ENCODE results near the gene PLCB1.

PLCB1 gene

GRCh38 chr20:8326191-8326590, 194.1 kb downstream of the PLCB1 start:
- no peak overlapping the region for H3K4me3 ChIP-seq (ENCODE audit: low read depth in 1 of 2, low read length in 2 of 2)
- H3K27ac ChIP-seq (ENCODE audit: low read length): no peak overlapping the region
- H3K27me3 ChIP-seq (ENCODE audit: low read depth, low read length): no peaks in the 10 kb centered on the region
- H3K36me3 ChIP-seq (ENCODE audit: control insufficient read depth in 1 of 2, insufficient read depth in 2 of 2, low read length in 2 of 2): no peaks in the 10 kb centered on the region
- no peaks in the 10 kb centered on the region for H3K9me3 ChIP-seq (ENCODE audit: control insufficient read depth in 1 of 2, low read length in 2 of 2)
- H3K4me1 ChIP-seq (ENCODE audit: control insufficient read depth in 1 of 2, insufficient read depth in 2 of 2, low read length in 2 of 2): peaks cover 0 to 7% of the 10 kb centered on the region in 2 donors

- H3K4me3 ChIP-seq (ENCODE audit: low read depth in 1 of 2, low read length in 2 of 2): no peak overlapping the region
These were observed 194.8 kb downstream of the PLCB1 start for GRCh38 chr20:8326899-8327298.

GRCh38 chr20:8328189-8328588, 196.1 kb downstream of the PLCB1 start:
- H3K9me3 ChIP-seq (ENCODE audit: control insufficient read depth in 1 of 2, low read length in 2 of 2): no peaks in the 10 kb centered on the region
- H3K27ac ChIP-seq (ENCODE audit: low read length): no peak overlapping the region
- H3K4me1 ChIP-seq (ENCODE audit: control insufficient read depth in 1 of 2, insufficient read depth in 2 of 2, low read length in 2 of 2): peaks cover 0 to 7% of the 10 kb centered on the region in 2 donors
- H3K27me3 ChIP-seq (ENCODE audit: low read depth, low read length): no peaks in the 10 kb centered on the region
- H3K4me3 ChIP-seq (ENCODE audit: low read depth in 1 of 2, low read length in 2 of 2): no peak overlapping the region
- no peaks in the 10 kb centered on the region for H3K36me3 ChIP-seq (ENCODE audit: control insufficient read depth in 1 of 2, insufficient read depth in 2 of 2, low read length in 2 of 2)

More at GRCh38 chr20:8326899-8327298, 194.8 kb downstream of the PLCB1 start:
- peaks cover 0 to 7% of the 10 kb centered on the region in 2 donors for H3K4me1 ChIP-seq (ENCODE audit: control insufficient read depth in 1 of 2, insufficient read depth in 2 of 2, low read length in 2 of 2)
- no peaks in the 10 kb centered on the region for H3K9me3 ChIP-seq (ENCODE audit: control insufficient read depth in 1 of 2, low read length in 2 of 2)
- H3K36me3 ChIP-seq (ENCODE audit: control insufficient read depth in 1 of 2, insufficient read depth in 2 of 2, low read length in 2 of 2): no peaks in the 10 kb centered on the region
- H3K27ac ChIP-seq (ENCODE audit: low read length): no peak overlapping the region
- H3K27me3 ChIP-seq (ENCODE audit: low read depth, low read length): no peaks in the 10 kb centered on the region

- no peaks in the 10 kb centered on the region for H3K36me3 ChIP-seq (ENCODE audit: control insufficient read depth in 1 of 2, insufficient read depth in 2 of 2, low read length in 2 of 2)
- no peak overlapping the region for H3K27ac ChIP-seq (ENCODE audit: low read length)
- H3K4me1 ChIP-seq (ENCODE audit: control insufficient read depth in 1 of 2, insufficient read depth in 2 of 2, low read length in 2 of 2): peaks cover 0 to 7% of the 10 kb centered on the region in 2 donors
- H3K27me3 ChIP-seq (ENCODE audit: low read depth, low read length): no peaks in the 10 kb centered on the region
- no peaks in the 10 kb centered on the region for H3K9me3 ChIP-seq (ENCODE audit: control insufficient read depth in 1 of 2, low read length in 2 of 2)
- no peak overlapping the region for H3K4me3 ChIP-seq (ENCODE audit: low read depth in 1 of 2, low read length in 2 of 2)
These were observed 198.3 kb downstream of the PLCB1 start for GRCh38 chr20:8330319-8330784.

- Histone ChIP-seq H3K4me3 (ENCODE audit: low read depth in 1 of 2, low read length in 2 of 2) (no peak overlapping the region), H3K4me1 (ENCODE audit: control insufficient read depth in 1 of 2, insufficient read depth in 2 of 2, low read length in 2 of 2) (peaks cover 0 to 7% of the 10 kb centered on the region in 2 donors), H3K36me3 (ENCODE audit: control insufficient read depth in 1 of 2, insufficient read depth in 2 of 2, low read length in 2 of 2) (no peaks in the 10 kb centered on the region), H3K27ac (ENCODE audit: low read length) (no peak overlapping the region), H3K27me3 (ENCODE audit: low read depth, low read length) (no peaks in the 10 kb centered on the region), H3K9me3 (ENCODE audit: control insufficient read depth in 1 of 2, low read length in 2 of 2) (no peaks in the 10 kb centered on the region)
These were observed 199.0 kb downstream of the PLCB1 start for GRCh38 chr20:8330785-8331695.

GRCh38 chr20:8331740-8332412, 199.8 kb downstream of the PLCB1 start:
- H3K9me3 ChIP-seq (ENCODE audit: control insufficient read depth in 1 of 2, low read length in 2 of 2): no peaks in the 10 kb centered on the region
- no peak overlapping the region for H3K4me3 ChIP-seq (ENCODE audit: low read depth in 1 of 2, low read length in 2 of 2)
- H3K36me3 ChIP-seq (ENCODE audit: control insufficient read depth in 1 of 2, insufficient read depth in 2 of 2, low read length in 2 of 2): no peaks in the 10 kb centered on the region
- H3K4me1 ChIP-seq (ENCODE audit: control insufficient read depth in 1 of 2, insufficient read depth in 2 of 2, low read length in 2 of 2): peaks cover 0 to 7% of the 10 kb centered on the region in 2 donors
- H3K27me3 ChIP-seq (ENCODE audit: low read depth, low read length): no peaks in the 10 kb centered on the region
- H3K27ac ChIP-seq (ENCODE audit: low read length): no peak overlapping the region

- Histone ChIP-seq H3K27ac (ENCODE audit: low read length) (no peak overlapping the region), H3K9me3 (ENCODE audit: control insufficient read depth in 1 of 2, low read length in 2 of 2) (no peaks in the 10 kb centered on the region), H3K4me1 (ENCODE audit: control insufficient read depth in 1 of 2, insufficient read depth in 2 of 2, low read length in 2 of 2) (peaks cover 0 to 7% of the 10 kb centered on the region in 2 donors), H3K4me3 (ENCODE audit: low read depth in 1 of 2, low read length in 2 of 2) (no peak overlapping the region), H3K36me3 (ENCODE audit: control insufficient read depth in 1 of 2, insufficient read depth in 2 of 2, low read length in 2 of 2) (no peaks in the 10 kb centered on the region), H3K27me3 (ENCODE audit: low read depth, low read length) (no peaks in the 10 kb centered on the region)
These were observed 202.6 kb downstream of the PLCB1 start for GRCh38 chr20:8334641-8335040.

GRCh38 chr20:8335059-8335458, 203.0 kb downstream of the PLCB1 start:
- Histone ChIP-seq H3K36me3 (ENCODE audit: control insufficient read depth in 1 of 2, insufficient read depth in 2 of 2, low read length in 2 of 2) (no peaks in the 10 kb centered on the region), H3K27me3 (ENCODE audit: low read depth, low read length) (no peaks in the 10 kb centered on the region), H3K4me3 (ENCODE audit: low read depth in 1 of 2, low read length in 2 of 2) (no peak overlapping the region), H3K4me1 (ENCODE audit: control insufficient read depth in 1 of 2, insufficient read depth in 2 of 2, low read length in 2 of 2) (peaks cover 0 to 7% of the 10 kb centered on the region in 2 donors), H3K27ac (ENCODE audit: low read length) (no peak overlapping the region), H3K9me3 (ENCODE audit: control insufficient read depth in 1 of 2, low read length in 2 of 2) (no peaks in the 10 kb centered on the region)

GRCh38 chr20:8335495-8336195, 203.6 kb downstream of the PLCB1 start:
- Histone ChIP-seq H3K27ac (ENCODE audit: low read length) (no peak overlapping the region), H3K4me3 (ENCODE audit: low read depth in 1 of 2, low read length in 2 of 2) (no peak overlapping the region), H3K27me3 (ENCODE audit: low read depth, low read length) (no peaks in the 10 kb centered on the region), H3K9me3 (ENCODE audit: control insufficient read depth in 1 of 2, low read length in 2 of 2) (no peaks in the 10 kb centered on the region), H3K4me1 (ENCODE audit: control insufficient read depth in 1 of 2, insufficient read depth in 2 of 2, low read length in 2 of 2) (peaks cover 0 to 5% of the 10 kb centered on the region in 2 donors), H3K36me3 (ENCODE audit: control insufficient read depth in 1 of 2, insufficient read depth in 2 of 2, low read length in 2 of 2) (no peaks in the 10 kb centered on the region)

GRCh38 chr20:8339349-8339748, 207.3 kb downstream of the PLCB1 start:
- H3K36me3 ChIP-seq (ENCODE audit: control insufficient read depth in 1 of 2, insufficient read depth in 2 of 2, low read length in 2 of 2): no peaks in the 10 kb centered on the region
- H3K9me3 ChIP-seq (ENCODE audit: control insufficient read depth in 1 of 2, low read length in 2 of 2): no peaks in the 10 kb centered on the region
- no peak overlapping the region for H3K4me3 ChIP-seq (ENCODE audit: low read depth in 1 of 2, low read length in 2 of 2)
- H3K27ac ChIP-seq (ENCODE audit: low read length): no peak overlapping the region
- H3K4me1 ChIP-seq (ENCODE audit: control insufficient read depth in 1 of 2, insufficient read depth in 2 of 2, low read length in 2 of 2): peaks cover 0 to 7% of the 10 kb centered on the region in 2 donors
- no peaks in the 10 kb centered on the region for H3K27me3 ChIP-seq (ENCODE audit: low read depth, low read length)

GRCh38 chr20:8342391-8342790, 210.3 kb downstream of the PLCB1 start:
- H3K4me3 ChIP-seq (ENCODE audit: low read depth in 1 of 2, low read length in 2 of 2): no peak overlapping the region
- no peaks in the 10 kb centered on the region for H3K36me3 ChIP-seq (ENCODE audit: control insufficient read depth in 1 of 2, insufficient read depth in 2 of 2, low read length in 2 of 2)
- peaks cover 0 to 34% of the 10 kb centered on the region in 2 donors for H3K4me1 ChIP-seq (ENCODE audit: control insufficient read depth in 1 of 2, insufficient read depth in 2 of 2, low read length in 2 of 2)
- no peak overlapping the region for H3K27ac ChIP-seq (ENCODE audit: low read length)
- H3K9me3 ChIP-seq (ENCODE audit: control insufficient read depth in 1 of 2, low read length in 2 of 2): no peaks in the 10 kb centered on the region
- H3K27me3 ChIP-seq (ENCODE audit: low read depth, low read length): no peaks in the 10 kb centered on the region
